Upper lobe of left lung (tissue), 4 donors: ENCODE data around the gene ANKRD1.

Experiments
- CTCF ChIP-seq, 6 experiments: fragments of 450-650 bp in 4 of 6; fragments of 200-600 bp in 2 of 6; sonication (generic) in 2 of 6; IDR thresholded peaks; one replicate each; pipeline ENCODE4 v1.5.1; 2016 to 2019; ENCODE audit warnings: antibody characterized with exemption in 6 of 6
- POLR2A ChIP-seq, 4 donors: fragments of 450-650 bp; IDR thresholded peaks; one replicate each; pipeline ENCODE4 v1.5.1; 2016 to 2017; ENCODE audit warnings: antibody characterized with exemption in 4 of 4, mild to moderate bottlenecking in 2 of 4
- POLR2AphosphoS5 ChIP-seq, 2 donors: sonication (generic); formaldehyde crosslinking; IDR thresholded peaks; one replicate each; pipeline ENCODE4 v1.5.1; 2017; ENCODE audit warnings: antibody characterized with exemption in 2 of 2

DNA sequence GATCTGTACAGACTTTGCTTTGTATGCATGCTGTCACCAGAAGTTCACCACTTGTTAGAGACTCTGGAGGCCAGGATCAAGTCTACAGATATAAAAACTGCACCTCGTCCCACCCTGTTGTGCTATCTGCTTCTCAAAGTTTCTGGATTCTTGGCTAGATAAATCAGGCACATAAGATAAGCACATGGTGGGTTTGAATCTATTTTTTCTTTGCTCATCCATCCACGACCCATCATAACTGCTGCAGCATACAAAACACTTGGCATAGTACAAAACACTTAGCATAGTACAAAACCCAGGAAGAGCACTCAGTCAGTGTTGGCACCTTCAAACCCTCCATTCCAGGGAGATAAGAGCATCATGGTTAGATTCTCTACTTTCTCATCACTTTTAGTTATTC is 42.4 kb upstream of the ANKRD1 start:
- TF ChIP-seq CTCF (IDR thresholded peaks at IDR 0.05): no peak
- no peak for TF ChIP-seq POLR2A (IDR thresholded peaks at IDR 0.05)
- TF ChIP-seq POLR2AphosphoS5 (IDR thresholded peaks at IDR 0.05): no peak
